GM19043 (cell line): ENCODE data around the gene CDK5RAP3.

ENCODE experiments used
- ATAC-seq: cut with Tn5 transposase; IDR thresholded peaks from one replicate; pipeline ENCODE4 v1.9.1; 2021; ENCODE audit warnings: low read depth; ENCODE audit not compliant: unreplicated experiment

CDK5RAP3 gene

GRCh38 chr17:47948706-47949196 lies 22.2 kb upstream of the CDK5RAP3 start:
- ATAC-seq, result no peak

GRCh38 chr17:47949197-47949759 lies 21.6 kb upstream of the CDK5RAP3 start:
- no peak for ATAC-seq

GRCh38 chr17:47949946-47950345 lies 21.0 kb upstream of the CDK5RAP3 start:
- no peak for ATAC-seq

- ATAC-seq, result no peak
These were observed 20.5 kb upstream of the CDK5RAP3 start for GRCh38 chr17:47950448-47950847.

- no peak for ATAC-seq
These were observed 18.5 kb upstream of the CDK5RAP3 start for GRCh38 chr17:47952171-47953021.

GRCh38 chr17:47953909-47954308 lies 17.0 kb upstream of the CDK5RAP3 start:
- ATAC-seq, result no peak

- no peak for ATAC-seq
These were observed 15.1 kb upstream of the CDK5RAP3 start for GRCh38 chr17:47955497-47956461.

GRCh38 chr17:47956791-47957590 lies 13.9 kb upstream of the CDK5RAP3 start:
- ATAC-seq, result no peak

- no peak for ATAC-seq
These were observed 13.1 kb upstream of the CDK5RAP3 start, which contains the start of gene PRR15L for GRCh38 chr17:47957591-47958490. Gene PRR15L, minus strand, starts transcription at chr17:47957883. Its CDS starts 4,649 bp downstream, at chr17:47953234.

- no peak for ATAC-seq
These were observed 10.9 kb upstream of the CDK5RAP3 start for GRCh38 chr17:47959825-47960655.

- ATAC-seq, result no peak
These were observed 9.5 kb upstream of the CDK5RAP3 start for GRCh38 chr17:47961406-47961805.

GRCh38 chr17:47962901-47963300 lies 8.0 kb upstream of the CDK5RAP3 start:
- ATAC-seq, result no peak

GRCh38 chr17:47964856-47965255 lies 6.1 kb upstream of the CDK5RAP3 start:
- no peak for ATAC-seq

GRCh38 chr17:47966079-47966519 lies 4.8 kb upstream of the CDK5RAP3 start:
- no peak for ATAC-seq

GRCh38 chr17:47967607-47968252 lies 3.2 kb upstream of the CDK5RAP3 start:
- no peak for ATAC-seq

GRCh38 chr17:47968836-47969235 lies 2.1 kb upstream of the CDK5RAP3 start:
- ATAC-seq, result no peak

- ATAC-seq, result no peak
These were observed 786 bp upstream of the CDK5RAP3 start for GRCh38 chr17:47969930-47970724.
